ENCODE results near the gene DEDD2.
"Not testable (repeated sequence)": the region's sequence is repeated elsewhere in the genome, so short reads cannot be mapped to it uniquely, and the experiment has no call there.

DEDD2 gene

GRCh38 chr19:42217520-42218437, at the start of gene DEDD2:
DEDD2 (minus strand) TSS chr19:42217677; CDS start chr19:42217007, 670 bp downstream.
- peak; percentile 100 for DNase-seq

- DNase-seq: not testable (repeated sequence)
Observed at GRCh38 chr19:42266928-42267603, 49.6 kb upstream of the DEDD2 start.

- DNase-seq: not testable (repeated sequence)
Observed at GRCh38 chr19:42266105-42266504, 48.6 kb upstream of the DEDD2 start.

GRCh38 chr19:42261763-42262162, 44.3 kb upstream of the DEDD2 start:
- DNase-seq: no peak

GRCh38 chr19:42257842-42258241, 40.4 kb upstream of the DEDD2 start:
- DNase-seq: not testable (repeated sequence)

GRCh38 chr19:42255766-42256745, 38.6 kb upstream of the DEDD2 start:
- no peak for DNase-seq

- peak; percentile 89 for DNase-seq
Observed at GRCh38 chr19:42254850-42255765, 37.6 kb upstream of the DEDD2 start, which contains the start of gene ERF. ERF (minus strand) TSS chr19:42255128; CDS start chr19:42254999, 129 bp downstream.

- DNase-seq: peak; percentile 69
Observed at GRCh38 chr19:42254089-42254849, 36.8 kb upstream of the DEDD2 start.

GRCh38 chr19:42253245-42254088, 36.0 kb upstream of the DEDD2 start:
- peak; percentile 50 for DNase-seq

- no peak for DNase-seq
Observed at GRCh38 chr19:42252365-42253244, 35.1 kb upstream of the DEDD2 start.

- no peak for DNase-seq
Observed at GRCh38 chr19:42251572-42252358, 34.3 kb upstream of the DEDD2 start.

- DNase-seq: no peak
Observed at GRCh38 chr19:42250666-42251531, 33.4 kb upstream of the DEDD2 start.

- no peak for DNase-seq
Observed at GRCh38 chr19:42250183-42250665, 32.7 kb upstream of the DEDD2 start.

- DNase-seq: no peak
Observed at GRCh38 chr19:42249769-42250168, 32.3 kb upstream of the DEDD2 start.

GRCh38 chr19:42249149-42249750, 31.8 kb upstream of the DEDD2 start:
- no peak for DNase-seq

Data from activated T-cell treated with anti-CD3 and anti-CD28 coated beads for 4 hours (primary cell).